IPS-18a (cell line): ENCODE data around the gene PER1.

Experiments used
- H3K27ac ChIP-seq: one replicate; pipeline ENCODE4 v1.5.1; 2013; ENCODE audit warnings: low read length
- H3K27me3 ChIP-seq: one replicate; pipeline ENCODE4 v1.6.1; 2013; ENCODE audit warnings: mild to moderate bottlenecking, low read length; ENCODE audit not compliant: control insufficient read depth, insufficient read depth
- H3K36me3 ChIP-seq: one replicate; pipeline ENCODE4 v1.6.1; 2013; ENCODE audit warnings: low read depth, low read length; ENCODE audit not compliant: control insufficient read depth
- H3K4me1 ChIP-seq: one replicate; pipeline ENCODE4 v1.6.1; 2013; ENCODE audit warnings: low read depth, low read length; ENCODE audit not compliant: control insufficient read depth
- H3K4me3 ChIP-seq: one replicate; pipeline ENCODE4 v1.5.1; 2013; ENCODE audit warnings: low read length
- H3K9ac ChIP-seq: one replicate; pipeline ENCODE4 v1.6.1; 2013; ENCODE audit warnings: mild to moderate bottlenecking, low read length, moderate library complexity
- H3K9me3 ChIP-seq: one replicate; pipeline ENCODE4 v1.6.1; 2013; ENCODE audit warnings: low read depth, low read length; ENCODE audit not compliant: control insufficient read depth

The PER1 gene

GRCh38 chr17:8128125-8128784 is 23.9 kb downstream of the PER1 start:
- no peaks in the 10 kb centered on the region for H3K36me3 ChIP-seq
- H3K4me3 ChIP-seq, result no peak overlapping the region
- peaks cover 66% of the 10 kb centered on the region for H3K27me3 ChIP-seq
- peaks cover 11% of the 10 kb centered on the region for H3K4me1 ChIP-seq
- no peak overlapping the region for H3K9ac ChIP-seq
- no peak overlapping the region for H3K27ac ChIP-seq
- H3K9me3 ChIP-seq, result no peaks in the 10 kb centered on the region

- Histone ChIP-seq H3K36me3 (no peaks in the 10 kb centered on the region), H3K9me3 (no peaks in the 10 kb centered on the region), H3K9ac (no peak overlapping the region), H3K4me3 (peak overlapping the region; percentile 79), H3K27me3 (peaks cover 80% of the 10 kb centered on the region), H3K4me1 (peaks cover 11% of the 10 kb centered on the region), H3K27ac (no peak overlapping the region)
Measured at GRCh38 chr17:8126491-8127066, 25.6 kb downstream of the PER1 start.

GRCh38 chr17:8125947-8126490 is 26.2 kb downstream of the PER1 start:
- Histone ChIP-seq H3K4me3 (peak overlapping the region; percentile 79), H3K4me1 (peaks cover 11% of the 10 kb centered on the region), H3K36me3 (no peaks in the 10 kb centered on the region), H3K9me3 (no peaks in the 10 kb centered on the region), H3K27ac (no peak overlapping the region), H3K9ac (peak overlapping the region; percentile 28), H3K27me3 (peaks cover 80% of the 10 kb centered on the region)

- Histone ChIP-seq H3K36me3 (no peaks in the 10 kb centered on the region), H3K9ac (no peak overlapping the region), H3K4me1 (peaks cover 11% of the 10 kb centered on the region), H3K9me3 (no peaks in the 10 kb centered on the region), H3K4me3 (peak overlapping the region; percentile 79), H3K27me3 (peaks cover 79% of the 10 kb centered on the region), H3K27ac (no peak overlapping the region)
Measured at GRCh38 chr17:8125154-8125946, 26.9 kb downstream of the PER1 start.

- peak overlapping the region; percentile 79 for H3K4me3 ChIP-seq
- H3K27me3 ChIP-seq, result peaks cover 71% of the 10 kb centered on the region
- no peak overlapping the region for H3K9ac ChIP-seq
- no peaks in the 10 kb centered on the region for H3K36me3 ChIP-seq
- H3K27ac ChIP-seq, result no peak overlapping the region
- peaks cover 11% of the 10 kb centered on the region for H3K4me1 ChIP-seq
- no peaks in the 10 kb centered on the region for H3K9me3 ChIP-seq
Measured at GRCh38 chr17:8124350-8125153, 27.7 kb downstream of the PER1 start.

- H3K9me3 ChIP-seq, result no peaks in the 10 kb centered on the region
- peaks cover 11% of the 10 kb centered on the region for H3K4me1 ChIP-seq
- peak within 1 kb of the TSS; percentile 79 for H3K4me3 ChIP-seq
- no peaks in the 10 kb centered on the region for H3K36me3 ChIP-seq
- no peak within 1 kb of the TSS for H3K9ac ChIP-seq
- no peak within 1 kb of the TSS for H3K27ac ChIP-seq
- H3K27me3 ChIP-seq, result peaks cover 66% of the 10 kb centered on the region
Measured at GRCh38 chr17:8123695-8124349, 28.4 kb downstream of the PER1 start, which contains the start of gene HES7. Gene HES7, minus strand, starts transcription at chr17:8124106. Its CDS starts 22 bp downstream, at chr17:8124084.

GRCh38 chr17:8122924-8123694 is 29.1 kb downstream of the PER1 start:
- Histone ChIP-seq H3K9ac (no peak overlapping the region), H3K27me3 (peaks cover 65% of the 10 kb centered on the region), H3K27ac (no peak overlapping the region)

GRCh38 chr17:8122422-8122923 is 29.7 kb downstream of the PER1 start:
- Histone ChIP-seq H3K9me3 (no peaks in the 10 kb centered on the region), H3K4me1 (peaks cover 11% of the 10 kb centered on the region), H3K27me3 (peaks cover 65% of the 10 kb centered on the region), H3K27ac (no peak overlapping the region), H3K9ac (no peak overlapping the region), H3K4me3 (peak overlapping the region; percentile 79), H3K36me3 (no peaks in the 10 kb centered on the region)

More at GRCh38 chr17:8122924-8123694, 29.1 kb downstream of the PER1 start:
- Histone ChIP-seq H3K4me3 (peak overlapping the region; percentile 79), H3K4me1 (peaks cover 11% of the 10 kb centered on the region), H3K36me3 (no peaks in the 10 kb centered on the region), H3K9me3 (no peaks in the 10 kb centered on the region)

GRCh38 chr17:8121681-8122421 is 30.4 kb downstream of the PER1 start:
- Histone ChIP-seq H3K9ac (no peak overlapping the region), H3K4me1 (peaks cover 11% of the 10 kb centered on the region), H3K36me3 (no peaks in the 10 kb centered on the region), H3K4me3 (peak overlapping the region; percentile 79), H3K9me3 (no peaks in the 10 kb centered on the region), H3K27ac (no peak overlapping the region), H3K27me3 (peaks cover 65% of the 10 kb centered on the region)

GRCh38 chr17:8121407-8121680 is 30.9 kb downstream of the PER1 start:
- no peaks in the 10 kb centered on the region for H3K9me3 ChIP-seq
- H3K27me3 ChIP-seq, result peaks cover 67% of the 10 kb centered on the region
- H3K27ac ChIP-seq, result no peak overlapping the region
- H3K4me3 ChIP-seq, result peak overlapping the region; percentile 79
- no peaks in the 10 kb centered on the region for H3K36me3 ChIP-seq
- H3K9ac ChIP-seq, result no peak overlapping the region
- peaks cover 11% of the 10 kb centered on the region for H3K4me1 ChIP-seq
